Posterior vena cava (tissue), 2 donors: Measurements from ENCODE around the gene LGALS9. TPM values are rescaled to one million over a fixed set of nuclear protein-coding genes. Genes with fewer than 3 reads are reported as not detected.
A peak's percentile ranks its signal among the peaks of the same experiment; 100 is the strongest.
"Not testable (repeated sequence)": the region's sequence is repeated elsewhere in the genome, so short reads cannot be mapped to it uniquely, and the experiment has no call there.

ENCODE experiments used
- DNase-seq: peaks from one replicate; pipeline ENCODE4 v3.0.0-alpha.2; 2020; ENCODE audit warnings: low spot score
- intact Hi-C, 2 donors: fragments of 100-400 bp; cut with DNase I; formaldehyde crosslinking; loops; one replicate each; pipeline versions ENCODE4 v1.14.1 to v1.14.2; 2022 to 2023
- total RNA-seq, 2 donors: library from RNA; stranded (reverse); fragmentation: NEBNext Ultra II Directional; extraction: Animal tissue kit (Norgen Biotek cat#: 25700); gene quantifications; one replicate each; pipeline ENCODE4 v1.2.1, GENCODE V29; 2021
- donor health status: DM: yes; HTN: yes; CAD: no.
- donor health status: DM: yes; HTN: yes; CAD: no.

The LGALS9 gene
- total RNA-seq, 2 donors from 2014 or later = 53.9 to 56.9 TPM

GRCh38 chr17:27666270-27666669, 35.3 kb downstream of the LGALS9 start:
- intact Hi-C loops = not testable (repeated sequence)
- DNase-seq = peak; percentile 49

- intact Hi-C loops = no loop called here
Observed at GRCh38 chr17:27666831-27667560, 36.0 kb downstream of the LGALS9 start.

GRCh38 chr17:27667656-27668487, 36.9 kb downstream of the LGALS9 start:
- DNase-seq = peak; percentile 66
- intact Hi-C loops = no loop called here

More at GRCh38 chr17:27666831-27667560, 36.0 kb downstream of the LGALS9 start:
- DNase-seq = peak; percentile 64

GRCh38 chr17:27668488-27668823, 37.5 kb downstream of the LGALS9 start:
- intact Hi-C loops = no loop called here
- no peak for DNase-seq

GRCh38 chr17:27669136-27669535, 38.1 kb downstream of the LGALS9 start:
- peak; percentile 22 for DNase-seq

GRCh38 chr17:27669850-27670249, 38.9 kb downstream of the LGALS9 start:
- intact Hi-C loops = no loop called here
- DNase-seq = no peak

More at GRCh38 chr17:27669136-27669535, 38.1 kb downstream of the LGALS9 start:
- intact Hi-C loops = no loop called here

- intact Hi-C loops = no loop called here
- DNase-seq = no peak
Observed at GRCh38 chr17:27670791-27671590, 40.0 kb downstream of the LGALS9 start.

GRCh38 chr17:27671591-27671910, 40.6 kb downstream of the LGALS9 start:
- DNase-seq = no peak
- intact Hi-C loops = no loop called here

- DNase-seq, intact Hi-C loops: not testable (repeated sequence)
Observed at GRCh38 chr17:27671977-27672480, 41.0 kb downstream of the LGALS9 start.

- no peak for DNase-seq
Observed at GRCh38 chr17:27674335-27674734, 43.3 kb downstream of the LGALS9 start.

GRCh38 chr17:27677191-27677590, 46.2 kb downstream of the LGALS9 start:
- intact Hi-C loops = no loop called here
- no peak for DNase-seq

More at GRCh38 chr17:27674335-27674734, 43.3 kb downstream of the LGALS9 start:
- intact Hi-C loops = no loop called here

GRCh38 chr17:27686322-27686721, 55.3 kb downstream of the LGALS9 start:
- DNase-seq, intact Hi-C loops: not testable (repeated sequence)

- DNase-seq = no peak
- intact Hi-C loops = no loop called here
Observed at GRCh38 chr17:27690882-27691281, 59.9 kb downstream of the LGALS9 start.

- intact Hi-C loops, DNase-seq: not testable (repeated sequence)
Observed at GRCh38 chr17:27695254-27695814, 64.3 kb downstream of the LGALS9 start.

Other genes starting within 250 kb of the LGALS9 start
- gene KSR1, start 174.7 kb upstream of the LGALS9 start, total RNA-seq = 10 to 100 TPM; 30.3 to 35.5 TPM
- gene NOS2, start 169.3 kb downstream of the LGALS9 start, total RNA-seq = under 1 TPM; 0.33 to 0.51 TPM